SH-SY5Y (cell line): ENCODE results near the gene LARGE1.

ENCODE experiments used
- GATA2 ChIP-seq: IDR thresholded peaks from 2 replicates; pipeline ENCODE4 v1.6.1; 2011; ENCODE audit warnings: mild to moderate bottlenecking, low read depth, low read length
- GATA3 ChIP-seq: IDR thresholded peaks from 2 replicates; pipeline ENCODE4 v1.6.1; 2011; ENCODE audit warnings: low read depth, mild to moderate bottlenecking, low read length, moderate library complexity

GRCh38 chr22:33851821-33852384 is 68.4 kb downstream of the LARGE1 start:
- TF ChIP-seq GATA2 (no peak), GATA3 (no peak)
